ENCODE results near the gene ANGEL1.

GRCh38 chr14:76771437-76771980 is 41.2 kb downstream of the ANGEL1 start:
- no peak for TF ChIP-seq CTCF (IDR thresholded peaks at IDR 0.05; ENCODE audit: low read depth, low read length, missing input control)
- TF ChIP-seq, protein P1, sequence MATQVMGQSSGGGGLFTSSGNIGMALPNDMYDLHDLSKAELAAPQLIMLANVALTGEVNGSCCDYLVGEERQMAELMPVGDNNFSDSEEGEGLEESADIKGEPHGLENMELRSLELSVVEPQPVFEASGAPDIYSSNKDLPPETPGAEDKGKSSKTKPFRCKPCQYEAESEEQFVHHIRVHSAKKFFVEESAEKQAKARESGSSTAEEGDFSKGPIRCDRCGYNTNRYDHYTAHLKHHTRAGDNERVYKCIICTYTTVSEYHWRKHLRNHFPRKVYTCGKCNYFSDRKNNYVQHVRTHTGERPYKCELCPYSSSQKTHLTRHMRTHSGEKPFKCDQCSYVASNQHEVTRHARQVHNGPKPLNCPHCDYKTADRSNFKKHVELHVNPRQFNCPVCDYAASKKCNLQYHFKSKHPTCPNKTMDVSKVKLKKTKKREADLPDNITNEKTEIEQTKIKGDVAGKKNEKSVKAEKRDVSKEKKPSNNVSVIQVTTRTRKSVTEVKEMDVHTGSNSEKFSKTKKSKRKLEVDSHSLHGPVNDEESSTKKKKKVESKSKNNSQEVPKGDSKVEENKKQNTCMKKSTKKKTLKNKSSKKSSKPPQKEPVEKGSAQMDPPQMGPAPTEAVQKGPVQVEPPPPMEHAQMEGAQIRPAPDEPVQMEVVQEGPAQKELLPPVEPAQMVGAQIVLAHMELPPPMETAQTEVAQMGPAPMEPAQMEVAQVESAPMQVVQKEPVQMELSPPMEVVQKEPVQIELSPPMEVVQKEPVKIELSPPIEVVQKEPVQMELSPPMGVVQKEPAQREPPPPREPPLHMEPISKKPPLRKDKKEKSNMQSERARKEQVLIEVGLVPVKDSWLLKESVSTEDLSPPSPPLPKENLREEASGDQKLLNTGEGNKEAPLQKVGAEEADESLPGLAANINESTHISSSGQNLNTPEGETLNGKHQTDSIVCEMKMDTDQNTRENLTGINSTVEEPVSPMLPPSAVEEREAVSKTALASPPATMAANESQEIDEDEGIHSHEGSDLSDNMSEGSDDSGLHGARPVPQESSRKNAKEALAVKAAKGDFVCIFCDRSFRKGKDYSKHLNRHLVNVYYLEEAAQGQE (IDR thresholded peaks at IDR 0.05) = no peak
- no peak for TF ChIP-seq GABPA (IDR thresholded peaks at IDR 0.05 in 1 of 2, conservative IDR thresholded peaks at IDR 0.05 in 1 of 2)
- TF ChIP-seq JUND (IDR thresholded peaks at IDR 0.05) = no peak
- no peak for TF ChIP-seq FOXA1 (IDR thresholded peaks at IDR 0.05)
- no peak for TF ChIP-seq YY1 (IDR thresholded peaks at IDR 0.05)
- TF ChIP-seq, protein P2, sequence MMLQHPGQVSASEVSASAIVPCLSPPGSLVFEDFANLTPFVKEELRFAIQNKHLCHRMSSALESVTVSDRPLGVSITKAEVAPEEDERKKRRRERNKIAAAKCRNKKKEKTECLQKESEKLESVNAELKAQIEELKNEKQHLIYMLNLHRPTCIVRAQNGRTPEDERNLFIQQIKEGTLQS (IDR thresholded peaks at IDR 0.05) = no peak

Measured in liver (tissue), 3 donors.